ENCODE measurements around the gene SLC29A1.
"Not testable (repeated sequence)": the region's sequence is repeated elsewhere in the genome, so short reads cannot be mapped to it uniquely, and the experiment has no call there.

SLC29A1 gene

GRCh38 chr6:44221291-44221960 lies 2.0 kb upstream of the SLC29A1 start:
- in situ Hi-C loops (cut with MboI; ENCODE audit: low sequenced_read_pairs) = no loop called here

GRCh38 chr6:44221961-44222335 lies 1.4 kb upstream of the SLC29A1 start:
- in situ Hi-C loops (cut with MboI; ENCODE audit: low sequenced_read_pairs) = no loop called here

- in situ Hi-C loops (cut with MboI; ENCODE audit: low sequenced_read_pairs) = no loop called here
These were observed 693 bp upstream of the SLC29A1 start for GRCh38 chr6:44222486-44223318.

DNA sequence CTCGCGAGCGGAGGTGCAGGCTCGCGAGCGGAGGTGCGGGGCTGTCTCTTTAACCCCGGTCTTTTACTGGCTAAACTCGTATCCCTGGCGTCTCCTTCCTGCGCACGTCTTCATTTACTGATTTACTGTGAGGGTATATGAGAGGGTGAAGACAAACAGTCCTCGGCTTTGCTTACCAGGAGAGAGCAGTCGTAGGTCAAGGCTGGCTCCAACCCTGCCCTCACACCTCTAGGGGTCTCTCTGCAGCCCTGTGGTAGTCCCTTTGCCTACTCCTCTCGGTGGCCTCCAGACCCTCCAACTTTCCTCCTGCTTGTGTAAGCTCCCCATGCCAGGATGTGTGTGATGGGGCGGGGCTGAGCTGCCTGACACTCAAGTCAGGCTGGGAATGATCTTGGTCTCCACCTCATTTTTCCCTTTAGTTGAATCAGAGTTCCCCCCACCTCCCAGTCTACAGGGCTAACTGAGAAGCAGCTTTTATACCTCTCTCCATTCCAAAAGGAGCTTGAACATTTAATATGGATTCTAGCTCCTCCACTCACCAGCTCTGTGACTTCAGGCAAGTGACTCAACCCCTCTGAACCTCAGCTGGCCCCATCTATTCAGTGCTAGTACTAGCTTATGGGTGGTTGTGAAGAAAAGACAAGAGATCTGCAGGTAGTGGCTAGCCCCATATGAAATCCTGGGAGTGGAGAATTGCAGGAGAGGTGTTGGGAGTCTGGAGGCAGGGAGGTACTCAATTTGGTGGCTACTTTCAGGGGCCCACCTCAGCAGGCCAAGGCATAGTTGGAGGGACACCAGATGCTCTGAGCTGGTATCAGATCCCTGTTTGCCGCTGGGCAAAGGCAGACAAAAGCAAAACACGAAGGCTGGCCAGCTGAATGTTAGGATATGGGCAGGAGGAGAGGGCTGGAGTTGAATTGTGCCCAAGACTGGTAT lies 902 bp downstream of the SLC29A1 start:
- in situ Hi-C loops (cut with MboI; ENCODE audit: low sequenced_read_pairs) = no loop called here

DNA sequence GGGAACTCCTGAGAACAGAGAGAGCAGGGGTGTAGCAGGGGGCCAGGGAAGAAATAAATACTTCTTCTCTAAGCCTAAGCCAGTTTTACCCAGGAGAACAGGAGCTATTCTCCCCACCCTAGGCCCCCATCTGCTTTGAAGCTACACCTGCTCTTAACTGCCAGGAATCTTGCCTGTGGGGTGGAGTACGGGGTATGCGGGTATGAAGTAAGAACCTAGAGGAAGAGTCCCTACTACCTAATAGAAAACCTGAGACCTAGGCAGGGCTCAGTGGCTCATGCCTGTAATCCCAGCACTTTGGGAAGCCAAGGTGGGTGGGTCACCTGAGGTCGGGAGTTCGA lies 1.5 kb downstream of the SLC29A1 start:
- in situ Hi-C loops (cut with MboI; ENCODE audit: low sequenced_read_pairs) = no loop called here

- in situ Hi-C loops (cut with MboI; ENCODE audit: low sequenced_read_pairs) = no loop called here
These were observed 2.4 kb downstream of the SLC29A1 start for GRCh38 chr6:44225579-44226325.

- in situ Hi-C loops (cut with MboI; ENCODE audit: low sequenced_read_pairs) = no loop called here
These were observed 3.2 kb downstream of the SLC29A1 start for GRCh38 chr6:44226368-44227147.

GRCh38 chr6:44227148-44227793 lies 3.9 kb downstream of the SLC29A1 start:
- in situ Hi-C loops (cut with MboI; ENCODE audit: low sequenced_read_pairs) = no loop called here

GRCh38 chr6:44228031-44228430 lies 4.6 kb downstream of the SLC29A1 start:
- in situ Hi-C loops (cut with MboI; ENCODE audit: low sequenced_read_pairs) = no loop called here

GRCh38 chr6:44228433-44228832 lies 5.0 kb downstream of the SLC29A1 start:
- in situ Hi-C loops (cut with MboI; ENCODE audit: low sequenced_read_pairs) = no loop called here

GRCh38 chr6:44228836-44229235 lies 5.4 kb downstream of the SLC29A1 start:
- in situ Hi-C loops (cut with MboI; ENCODE audit: low sequenced_read_pairs) = no loop called here

DNA sequence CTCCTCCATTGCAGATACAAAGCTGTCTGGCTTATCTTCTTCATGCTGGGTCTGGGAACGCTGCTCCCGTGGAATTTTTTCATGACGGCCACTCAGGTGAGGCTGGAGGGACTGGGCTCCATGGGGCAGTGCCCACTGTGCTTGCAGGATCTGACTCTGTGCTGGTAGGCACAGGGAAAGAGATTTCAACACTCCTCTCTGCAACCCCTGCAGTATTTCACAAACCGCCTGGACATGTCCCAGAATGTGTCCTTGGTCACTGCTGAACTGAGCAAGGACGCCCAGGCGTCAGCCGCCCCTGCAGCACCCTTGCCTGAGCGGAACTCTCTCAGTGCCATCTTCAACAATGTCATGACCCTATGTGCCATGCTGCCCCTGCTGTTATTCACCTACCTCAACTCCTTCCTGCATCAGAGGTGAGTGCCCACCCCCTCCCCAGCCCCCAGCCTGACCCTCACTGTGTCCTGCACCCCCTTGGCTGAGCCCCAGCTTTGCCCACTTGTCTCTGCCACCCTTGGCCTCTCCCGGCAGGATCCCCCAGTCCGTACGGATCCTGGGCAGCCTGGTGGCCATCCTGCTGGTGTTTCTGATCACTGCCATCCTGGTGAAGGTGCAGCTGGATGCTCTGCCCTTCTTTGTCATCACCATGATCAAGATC lies 6.1 kb downstream of the SLC29A1 start:
- in situ Hi-C loops (cut with MboI; ENCODE audit: low sequenced_read_pairs) = no loop called here

GRCh38 chr6:44230034-44230675 lies 6.8 kb downstream of the SLC29A1 start:
- in situ Hi-C loops (cut with MboI; ENCODE audit: low sequenced_read_pairs) = no loop called here

GRCh38 chr6:44231426-44231825 lies 8.0 kb downstream of the SLC29A1 start:
- in situ Hi-C loops (cut with MboI; ENCODE audit: low sequenced_read_pairs) = not testable (repeated sequence)

- in situ Hi-C loops (cut with MboI; ENCODE audit: low sequenced_read_pairs) = no loop called here
These were observed 9.5 kb downstream of the SLC29A1 start for GRCh38 chr6:44232676-44233566.

- in situ Hi-C loops (cut with MboI; ENCODE audit: low sequenced_read_pairs) = no loop called here
These were observed 10.2 kb downstream of the SLC29A1 start for GRCh38 chr6:44233567-44234100.

Measured in HL-60/S4 (cell line).